ENCODE data around the gene MYADML2.

The MYADML2 gene

GRCh38 chr17:81911277-81911961, 35.6 kb downstream of the MYADML2 start, which contains the start of gene PCYT2:
Gene PCYT2, minus strand, starts transcription at chr17:81911399. Its CDS starts 44 bp downstream, at chr17:81911355.
- DNase-seq (ENCODE audit: low spot score): peak; percentile 90

- no peak for DNase-seq (ENCODE audit: low spot score)
Measured at GRCh38 chr17:81910840-81911276, 36.2 kb downstream of the MYADML2 start.

- DNase-seq (ENCODE audit: low spot score): no peak
Measured at GRCh38 chr17:81909966-81910839, 36.8 kb downstream of the MYADML2 start.

GRCh38 chr17:81909231-81909630, 37.8 kb downstream of the MYADML2 start:
- DNase-seq (ENCODE audit: low spot score): no peak

- no peak for DNase-seq (ENCODE audit: low spot score)
Measured at GRCh38 chr17:81908793-81909192, 38.2 kb downstream of the MYADML2 start.

- no peak for DNase-seq (ENCODE audit: low spot score)
Measured at GRCh38 chr17:81907219-81908145, 39.6 kb downstream of the MYADML2 start.

GRCh38 chr17:81906476-81907218, 40.4 kb downstream of the MYADML2 start:
- peak; percentile 59 for DNase-seq (ENCODE audit: low spot score)

- no peak for DNase-seq (ENCODE audit: low spot score)
Measured at GRCh38 chr17:81905993-81906392, 41.0 kb downstream of the MYADML2 start.

- DNase-seq (ENCODE audit: low spot score): no peak
Measured at GRCh38 chr17:81905424-81905875, 41.6 kb downstream of the MYADML2 start.

- DNase-seq (ENCODE audit: low spot score): no peak
Measured at GRCh38 chr17:81904600-81905423, 42.2 kb downstream of the MYADML2 start.

GRCh38 chr17:81903896-81904599, 43.0 kb downstream of the MYADML2 start:
- no peak for DNase-seq (ENCODE audit: low spot score)

GRCh38 chr17:81903415-81903831, 43.6 kb downstream of the MYADML2 start:
- no peak for DNase-seq (ENCODE audit: low spot score)

- no peak for DNase-seq (ENCODE audit: low spot score)
Measured at GRCh38 chr17:81902653-81903414, 44.2 kb downstream of the MYADML2 start.

GRCh38 chr17:81902023-81902652, 44.9 kb downstream of the MYADML2 start, which contains the start of gene NPB:
Gene NPB, plus strand, starts transcription at chr17:81902238. Its CDS starts 40 bp downstream, at chr17:81902278.
- no peak for DNase-seq (ENCODE audit: low spot score)

- no peak for DNase-seq (ENCODE audit: low spot score)
Measured at GRCh38 chr17:81901167-81902022, 45.6 kb downstream of the MYADML2 start.

- DNase-seq (ENCODE audit: low spot score): no peak
Measured at GRCh38 chr17:81900181-81900820, 46.7 kb downstream of the MYADML2 start.

Measured in NAMALWA (cell line).